ENCODE measurements around the gene TBL1XR1. TPM values are rescaled to one million over a fixed set of nuclear protein-coding genes. Genes with fewer than 3 reads are reported as not detected.

TBL1XR1 gene
- polyA plus RNA-seq, 3 donors from 2014 or later: 12.1 to 19.4 (median 13.0) TPM

DNA sequence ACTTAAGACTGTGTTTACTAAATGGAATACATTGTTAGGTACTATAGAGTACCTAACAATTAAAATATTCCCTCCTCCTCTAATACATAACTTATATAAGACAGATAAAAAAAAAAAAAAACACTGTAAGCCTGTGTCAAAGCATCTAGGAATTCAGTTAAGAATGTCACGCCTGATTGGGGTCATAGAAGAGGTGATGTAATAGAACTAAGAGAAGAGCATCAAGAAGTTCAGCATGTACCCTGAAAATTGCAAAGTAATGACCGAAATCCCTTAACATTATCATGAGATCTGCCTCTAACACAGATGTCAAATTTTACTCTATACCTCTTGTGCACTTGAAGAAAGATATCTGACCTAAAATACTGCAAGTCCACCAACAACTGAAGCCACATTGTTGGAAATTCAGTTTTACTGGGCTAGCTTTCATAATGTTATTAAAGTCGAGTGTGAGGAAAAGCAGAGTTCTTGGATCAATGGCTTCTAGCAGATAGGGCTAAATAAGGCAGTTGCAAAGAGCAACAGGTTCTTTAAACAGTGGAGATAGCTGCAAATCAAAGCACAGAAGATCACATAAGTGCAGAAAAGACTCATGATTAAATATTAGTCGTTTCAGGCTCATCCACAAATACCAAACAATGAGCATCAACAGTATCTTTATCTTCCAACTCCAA lies 75.0 kb downstream of the TBL1XR1 start:
- Mint-ChIP-seq H3K27ac (peak overlapping the region in 2 of 6 donors; percentile 8 to 70), H3K9me3 (no peaks in the 10 kb centered on the region), H3K4me3 (no peak overlapping the region), H3K36me3 (no peaks in the 10 kb centered on the region), H3K4me1 (peaks cover 71 to 94% of the 10 kb centered on the region in 2 donors), H3K27me3 (ENCODE audit: low read depth in 3 of 3) (no peaks in the 10 kb centered on the region)
- DNase-seq: no peak

DNA sequence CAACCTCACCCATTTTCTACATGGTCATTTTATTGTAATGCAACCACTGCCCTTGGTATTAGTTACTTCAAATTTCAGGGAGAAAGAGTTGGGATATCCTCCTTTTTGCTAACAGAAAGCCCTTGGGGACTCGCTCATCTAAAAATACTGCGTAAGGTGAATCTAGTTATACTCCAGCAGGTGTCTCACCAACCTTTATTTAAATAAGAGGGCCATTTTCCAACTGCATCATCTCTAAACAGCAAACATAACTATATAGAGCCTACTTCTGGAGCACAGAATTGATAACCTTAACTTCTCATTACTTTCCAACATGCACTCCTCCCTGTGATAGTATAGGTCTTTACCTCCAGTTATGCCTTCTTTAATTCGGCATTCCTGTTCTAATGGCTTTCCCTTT lies 77.5 kb downstream of the TBL1XR1 start:
- no peak overlapping the region for H3K4me3 Mint-ChIP-seq
- no peaks in the 10 kb centered on the region for H3K27me3 Mint-ChIP-seq (ENCODE audit: low read depth in 3 of 3)
- peaks cover 74 to 94% of the 10 kb centered on the region in 2 donors for H3K4me1 Mint-ChIP-seq
- no peak for DNase-seq
- H3K27ac Mint-ChIP-seq: peak overlapping the region in 2 of 6 donors; percentile 2 to 8
- H3K36me3 Mint-ChIP-seq: no peaks in the 10 kb centered on the region
- no peaks in the 10 kb centered on the region for H3K9me3 Mint-ChIP-seq

DNA sequence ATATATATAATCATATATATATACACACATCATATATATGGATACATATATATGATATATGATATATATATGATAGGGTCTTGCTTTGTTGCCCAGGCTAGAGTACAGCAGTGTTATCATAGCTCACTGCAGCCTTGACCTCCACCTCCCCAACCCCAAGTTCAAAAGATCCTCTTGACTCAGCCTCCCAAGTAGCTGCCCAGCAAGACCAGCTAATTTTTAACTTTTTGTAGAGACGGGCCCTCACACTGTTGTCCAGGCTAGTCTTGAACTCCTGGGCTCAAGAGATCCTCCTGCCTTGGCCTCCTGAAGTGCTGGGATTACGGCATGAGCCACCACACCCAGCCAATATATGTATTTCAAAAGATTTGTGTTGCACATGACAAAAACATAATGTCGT lies 83.0 kb downstream of the TBL1XR1 start:
- Mint-ChIP-seq H3K4me1 (peaks cover 71 to 85% of the 10 kb centered on the region in 2 donors), H3K36me3 (no peaks in the 10 kb centered on the region), H3K9me3 (no peaks in the 10 kb centered on the region), H3K27me3 (ENCODE audit: low read depth in 3 of 3) (peaks cover 0 to 2% (median 0%) of the 10 kb centered on the region in 3 donors), H3K4me3 (no peak overlapping the region), H3K27ac (peak overlapping the region in 1 of 6 donors; percentile 42)
- DNase-seq: no peak

DNA sequence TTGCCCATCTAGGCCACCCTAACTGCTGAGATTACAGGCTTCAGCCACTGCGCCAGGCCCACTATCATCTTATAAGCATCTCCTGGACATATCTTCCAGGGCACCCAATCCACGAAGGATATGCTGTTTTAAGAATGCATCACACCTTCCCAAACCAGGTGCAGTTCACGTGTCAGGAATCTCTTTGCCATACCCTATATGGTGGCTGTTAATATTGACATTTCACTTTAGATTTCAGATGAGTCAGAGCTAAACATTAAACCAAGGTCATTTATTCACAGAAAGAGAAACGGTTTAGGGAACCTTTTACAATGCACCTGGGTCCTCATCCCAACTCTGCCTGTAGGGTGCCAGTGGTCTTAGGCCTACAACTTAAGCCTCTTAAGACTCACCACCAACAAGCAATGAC lies 85.7 kb downstream of the TBL1XR1 start:
- peak overlapping the region in 2 of 6 donors; percentile 39 to 79 for H3K27ac Mint-ChIP-seq
- H3K36me3 Mint-ChIP-seq: no peaks in the 10 kb centered on the region
- peaks cover 0 to 2% (median 0%) of the 10 kb centered on the region in 3 donors for H3K27me3 Mint-ChIP-seq (ENCODE audit: low read depth in 3 of 3)
- no peak overlapping the region for H3K4me3 Mint-ChIP-seq
- H3K9me3 Mint-ChIP-seq: no peaks in the 10 kb centered on the region
- H3K4me1 Mint-ChIP-seq: peaks cover 66 to 83% of the 10 kb centered on the region in 2 donors
- DNase-seq: no peak

DNA sequence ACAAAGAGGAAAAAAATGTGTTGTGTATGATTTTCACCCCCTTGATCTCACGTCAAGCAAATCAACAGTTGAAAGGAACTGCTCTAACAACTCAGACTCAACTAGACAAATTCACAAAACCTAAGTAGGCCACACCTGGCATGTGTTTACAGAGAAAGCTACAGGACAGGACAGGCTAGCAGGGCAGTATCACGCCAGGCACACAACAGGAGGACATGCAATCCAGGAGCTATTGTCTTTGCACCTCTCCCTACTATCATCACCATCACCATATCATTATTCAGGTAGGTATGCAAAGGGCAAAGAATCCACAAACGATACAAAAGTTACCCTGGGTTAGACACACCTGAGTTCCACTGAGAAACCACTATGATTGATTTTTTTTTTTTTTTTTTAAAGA lies 86.4 kb downstream of the TBL1XR1 start:
- Mint-ChIP-seq H3K9me3 (no peaks in the 10 kb centered on the region), H3K4me1 (peaks cover 65 to 82% of the 10 kb centered on the region in 2 donors), H3K4me3 (no peak overlapping the region), H3K27me3 (ENCODE audit: low read depth in 3 of 3) (peaks cover 0 to 2% (median 0%) of the 10 kb centered on the region in 3 donors), H3K27ac (peak overlapping the region in 4 of 6 donors; percentile 44 to 73 (median 66)), H3K36me3 (no peaks in the 10 kb centered on the region)
- DNase-seq: no peak

DNA sequence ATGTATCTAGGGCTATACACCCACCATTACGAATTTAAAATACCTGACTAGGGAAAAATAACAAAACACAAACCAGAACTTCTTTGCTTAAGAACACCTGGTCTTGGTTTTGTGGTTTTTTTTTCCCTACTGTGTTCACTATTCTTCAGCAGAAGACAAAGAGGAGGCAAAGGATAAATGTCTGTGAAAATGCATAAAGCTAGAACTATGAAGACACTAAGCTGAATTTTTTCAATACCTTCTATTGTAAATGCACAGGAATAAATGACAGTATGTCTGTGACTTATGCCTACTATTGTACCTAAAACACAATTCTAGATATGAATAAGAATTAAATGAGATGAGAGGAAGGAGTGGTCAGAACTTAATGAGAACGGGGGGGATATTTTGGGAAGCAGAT lies 86.9 kb downstream of the TBL1XR1 start:
- H3K36me3 Mint-ChIP-seq: no peaks in the 10 kb centered on the region
- peaks cover 0 to 2% (median 0%) of the 10 kb centered on the region in 3 donors for H3K27me3 Mint-ChIP-seq (ENCODE audit: low read depth in 3 of 3)
- no peak for DNase-seq
- H3K4me3 Mint-ChIP-seq: no peak overlapping the region
- peak overlapping the region in 5 of 6 donors; percentile 5 to 73 (median 61) for H3K27ac Mint-ChIP-seq
- peaks cover 65 to 82% of the 10 kb centered on the region in 2 donors for H3K4me1 Mint-ChIP-seq
- H3K9me3 Mint-ChIP-seq: no peaks in the 10 kb centered on the region

DNA sequence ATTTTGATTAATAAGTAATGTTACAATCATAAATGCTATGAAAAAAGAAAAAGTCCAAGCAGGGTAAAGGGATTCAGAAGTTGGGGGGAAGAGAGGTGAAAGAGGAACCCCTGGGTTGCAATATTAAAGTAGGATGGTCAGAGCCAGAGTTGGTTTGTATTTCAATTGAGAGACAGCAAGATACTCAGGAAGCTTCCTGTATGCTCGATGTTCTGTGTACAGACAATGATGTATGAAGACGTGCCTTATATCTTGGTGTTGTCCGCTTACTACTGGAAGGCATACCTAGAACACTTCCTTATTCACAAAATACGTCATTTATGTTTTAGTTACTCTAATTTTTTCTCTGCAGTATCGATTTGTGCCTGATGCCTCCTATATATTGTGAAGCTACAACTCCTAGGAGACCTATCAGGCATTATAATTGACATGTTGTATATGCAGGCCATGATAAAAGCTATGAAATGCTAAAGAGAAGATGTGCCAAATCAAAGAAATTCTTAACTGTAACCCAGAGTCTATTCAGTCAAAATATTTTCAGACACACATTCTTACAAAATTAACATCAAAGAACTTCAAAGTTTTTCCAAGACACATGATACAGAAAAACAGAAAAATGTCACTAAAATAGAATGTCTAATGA lies 87.5 kb downstream of the TBL1XR1 start:
- H3K4me3 Mint-ChIP-seq: peak overlapping the region in 2 of 5 donors; percentile 2 to 5
- H3K27me3 Mint-ChIP-seq (ENCODE audit: low read depth in 3 of 3): peaks cover 0 to 2% (median 0%) of the 10 kb centered on the region in 3 donors
- DNase-seq: no peak
- H3K36me3 Mint-ChIP-seq: no peaks in the 10 kb centered on the region
- H3K27ac Mint-ChIP-seq: peak overlapping the region in 5 of 6 donors; percentile 1 to 72 (median 44)
- no peaks in the 10 kb centered on the region for H3K9me3 Mint-ChIP-seq
- peaks cover 68 to 82% of the 10 kb centered on the region in 2 donors for H3K4me1 Mint-ChIP-seq

DNA sequence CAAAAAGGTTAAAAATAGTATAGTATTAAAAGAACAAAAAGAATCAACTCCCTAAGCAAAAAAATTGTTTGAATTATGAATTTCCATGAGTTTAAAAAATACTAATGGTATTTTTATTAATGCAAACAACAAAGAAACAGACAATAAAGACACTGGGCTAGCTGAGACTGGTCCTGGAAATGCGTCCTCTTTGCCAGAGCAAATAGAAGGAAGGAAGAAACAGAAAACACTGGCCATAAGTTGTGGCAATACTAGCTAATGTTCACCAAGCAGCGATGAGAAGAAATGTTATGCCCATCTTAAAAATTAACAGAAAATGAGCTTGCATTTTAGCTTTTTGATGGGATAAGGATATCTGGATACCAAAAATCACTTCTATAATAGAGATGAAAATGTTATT lies 88.6 kb downstream of the TBL1XR1 start:
- H3K4me1 Mint-ChIP-seq: peaks cover 75 to 89% of the 10 kb centered on the region in 2 donors
- peak overlapping the region in 1 of 6 donors; percentile 63 for H3K27ac Mint-ChIP-seq
- no peaks in the 10 kb centered on the region for H3K9me3 Mint-ChIP-seq
- H3K27me3 Mint-ChIP-seq (ENCODE audit: low read depth in 3 of 3): no peaks in the 10 kb centered on the region
- no peak for DNase-seq
- peak overlapping the region in 1 of 5 donors; percentile 18 for H3K4me3 Mint-ChIP-seq
- H3K36me3 Mint-ChIP-seq: no peaks in the 10 kb centered on the region

DNA sequence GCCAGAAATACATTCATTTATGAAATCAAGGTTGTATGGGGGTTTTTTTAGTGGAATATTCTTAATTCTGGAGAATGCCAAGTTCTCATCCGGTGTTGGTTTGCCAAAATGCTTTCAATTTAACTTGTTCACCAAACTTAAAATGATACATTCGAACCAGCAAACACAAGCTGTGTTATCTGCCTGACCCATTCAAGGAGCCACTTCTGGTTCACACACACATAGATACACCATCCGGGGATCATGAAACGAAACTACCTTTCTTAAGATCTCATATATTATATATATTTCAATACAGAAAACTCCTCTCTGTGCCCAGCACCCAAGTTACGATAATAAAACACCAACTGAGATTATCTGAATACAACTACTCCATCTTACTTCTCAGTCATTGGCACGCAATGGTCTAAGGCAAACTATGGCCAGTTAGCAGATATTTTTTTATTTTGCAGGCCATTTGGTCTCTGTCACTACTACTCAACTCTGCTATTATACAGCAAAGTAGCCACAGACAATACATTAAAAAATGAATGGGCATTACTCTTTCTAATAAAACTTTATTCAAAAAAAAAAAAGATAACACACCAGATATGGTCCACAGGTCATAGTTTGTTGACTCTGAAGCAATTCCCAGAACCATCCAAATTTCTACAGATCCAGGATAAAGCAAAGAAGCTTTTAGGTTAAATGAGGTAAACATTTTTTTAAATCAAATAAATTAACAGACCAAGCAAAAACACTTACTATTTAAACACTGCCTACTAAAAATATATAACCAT lies 89.6 kb downstream of the TBL1XR1 start:
- Mint-ChIP-seq H3K4me3 (no peak overlapping the region), H3K36me3 (no peaks in the 10 kb centered on the region), H3K27ac (no peak overlapping the region), H3K9me3 (no peaks in the 10 kb centered on the region), H3K4me1 (peaks cover 69 to 85% of the 10 kb centered on the region in 2 donors), H3K27me3 (ENCODE audit: low read depth in 3 of 3) (no peaks in the 10 kb centered on the region)
- no peak for DNase-seq

DNA sequence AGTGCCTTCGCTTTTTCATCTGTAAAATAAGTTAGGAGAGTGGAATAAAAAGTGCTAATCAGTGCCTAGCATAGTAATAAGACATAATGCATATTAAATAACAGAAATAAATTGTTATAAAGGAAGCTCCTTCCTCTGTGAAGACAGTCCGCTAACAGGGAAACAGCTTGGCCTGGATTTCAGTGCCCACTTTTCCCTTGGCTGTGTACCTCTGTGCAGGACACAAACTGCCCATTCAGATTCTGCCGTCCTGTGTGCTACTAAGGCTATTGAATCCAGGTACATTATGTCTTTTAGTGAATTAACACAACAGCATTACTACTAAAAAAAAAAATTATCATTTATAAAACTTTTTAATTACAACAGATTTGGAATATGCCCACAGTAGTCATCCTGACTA lies 90.7 kb downstream of the TBL1XR1 start:
- no peak overlapping the region for H3K4me3 Mint-ChIP-seq
- H3K27ac Mint-ChIP-seq: no peak overlapping the region

DNA sequence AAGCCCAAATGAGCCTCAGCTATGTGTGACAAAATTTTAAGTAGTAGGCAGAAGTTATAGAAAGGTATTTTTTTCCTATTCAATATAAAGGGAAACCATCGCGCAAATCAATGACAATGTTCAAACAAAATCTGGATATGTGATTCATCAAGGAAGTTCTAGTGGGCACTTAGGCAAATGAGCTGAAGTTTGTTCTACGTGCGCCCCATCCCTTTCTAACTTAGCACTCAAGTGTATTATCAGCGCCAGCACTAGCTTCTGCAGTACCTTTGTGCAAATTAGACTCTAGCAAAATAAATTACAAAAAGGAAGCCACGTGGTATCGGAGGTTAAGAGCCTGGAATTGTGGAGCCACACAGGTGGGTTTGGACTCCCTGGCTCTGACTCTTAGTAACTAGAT lies 91.1 kb downstream of the TBL1XR1 start:
- Mint-ChIP-seq H3K36me3 (no peaks in the 10 kb centered on the region), H3K27ac (no peak overlapping the region), H3K27me3 (ENCODE audit: low read depth in 3 of 3) (no peaks in the 10 kb centered on the region), H3K4me3 (no peak overlapping the region), H3K9me3 (no peaks in the 10 kb centered on the region), H3K4me1 (peaks cover 61 to 85% of the 10 kb centered on the region in 2 donors)
- no peak for DNase-seq

More for the DNA sequence above, 90.7 kb downstream of the TBL1XR1 start:
- no peaks in the 10 kb centered on the region for H3K27me3 Mint-ChIP-seq (ENCODE audit: low read depth in 3 of 3)
- no peaks in the 10 kb centered on the region for H3K36me3 Mint-ChIP-seq
- no peak for DNase-seq
- peaks cover 63 to 85% of the 10 kb centered on the region in 2 donors for H3K4me1 Mint-ChIP-seq
- H3K9me3 Mint-ChIP-seq: no peaks in the 10 kb centered on the region

DNA sequence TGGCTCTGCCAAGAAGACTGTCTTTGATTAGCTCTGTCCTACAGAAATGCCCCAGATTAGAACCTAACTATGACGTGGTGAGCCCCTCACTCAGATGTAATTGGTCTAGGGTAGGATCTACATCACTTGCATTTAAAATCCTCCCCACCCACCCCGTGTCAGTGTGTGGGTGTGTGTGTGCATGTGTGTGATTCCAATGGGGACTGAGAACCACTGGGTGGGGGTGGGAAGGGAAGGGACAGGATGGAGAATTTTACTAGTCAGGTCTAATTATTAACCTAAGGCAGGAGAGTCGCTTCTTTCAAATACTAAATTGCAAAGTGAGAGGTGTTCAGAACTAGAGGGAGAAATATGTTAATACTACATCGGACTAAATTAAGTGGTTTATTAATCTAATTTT lies 91.7 kb downstream of the TBL1XR1 start:
- no peaks in the 10 kb centered on the region for H3K27me3 Mint-ChIP-seq (ENCODE audit: low read depth in 3 of 3)
- H3K4me3 Mint-ChIP-seq: no peak overlapping the region
- no peak for DNase-seq
- no peaks in the 10 kb centered on the region for H3K36me3 Mint-ChIP-seq
- no peak overlapping the region for H3K27ac Mint-ChIP-seq
- H3K9me3 Mint-ChIP-seq: no peaks in the 10 kb centered on the region
- H3K4me1 Mint-ChIP-seq: peaks cover 61 to 84% of the 10 kb centered on the region in 2 donors

DNA sequence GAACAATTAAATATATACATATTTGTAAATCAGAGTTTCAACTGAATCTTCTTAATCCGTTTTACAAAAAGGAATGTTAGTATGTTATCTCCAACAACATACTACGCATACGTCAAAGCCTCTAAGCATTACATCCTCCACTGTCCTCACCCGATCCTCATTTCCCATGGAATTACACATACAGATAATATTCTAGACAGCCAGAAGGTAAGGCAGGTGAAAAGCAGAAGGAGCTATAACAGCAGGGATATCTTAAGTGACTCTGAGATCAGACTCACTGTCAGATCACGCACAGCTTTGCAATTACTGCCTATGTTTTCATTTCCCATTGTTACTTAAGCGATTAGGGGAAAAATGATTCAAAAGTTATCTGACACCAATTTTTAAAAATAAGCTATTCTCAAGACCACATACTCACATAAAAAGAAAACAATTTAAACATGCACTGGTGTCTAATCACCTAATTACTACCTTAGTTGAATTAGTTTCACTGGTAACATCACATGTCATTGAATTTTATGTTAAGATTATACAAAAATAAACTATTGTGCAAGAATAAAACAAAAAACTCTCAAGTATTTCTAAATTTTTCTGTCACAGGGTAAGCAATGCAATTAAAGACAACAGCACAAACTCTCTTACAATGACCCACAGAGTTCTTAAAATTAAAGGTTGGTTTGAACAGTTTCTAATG lies 92.8 kb downstream of the TBL1XR1 start:
- H3K4me3 Mint-ChIP-seq: no peak overlapping the region
- no peaks in the 10 kb centered on the region for H3K36me3 Mint-ChIP-seq
- no peaks in the 10 kb centered on the region for H3K9me3 Mint-ChIP-seq
- DNase-seq: no peak
- peaks cover 50 to 72% of the 10 kb centered on the region in 2 donors for H3K4me1 Mint-ChIP-seq
- peak overlapping the region in 1 of 6 donors; percentile 69 for H3K27ac Mint-ChIP-seq
- no peaks in the 10 kb centered on the region for H3K27me3 Mint-ChIP-seq (ENCODE audit: low read depth in 3 of 3)
